H1 (cell line): Measurements from ENCODE around the gene SLC25A20. TPM values are rescaled to one million over a fixed set of nuclear protein-coding genes. Genes with fewer than 3 reads are reported as not detected.

Source experiments
- CTCF ChIA-PET: fragments of 300-600 bp; sonication (Branson Sonifier 250); formaldehyde crosslinking; loops from one replicate; lab custom pipeline; 2021; ENCODE audit not compliant: partially characterized antibody; lab: Charles Lee
- POLR2A ChIA-PET: fragments of 300-600 bp; sonication (Branson Sonifier 250); formaldehyde crosslinking; loops from one replicate; lab custom pipeline; 2021; ENCODE audit warnings: inconsistent platforms; ENCODE audit not compliant: partially characterized antibody; lab: Charles Lee
- DNase-seq, 2 experiments: peaks; one replicate each; pipeline versions ENCODE4 v3.0.0 to v3.0.0-alpha.2; 2010 to 2022; ENCODE audit warnings: low spot score in 2 of 2, low read depth in 1 of 2, mixed read lengths in 1 of 2
- FAIRE-seq: peaks from 2 replicates; lab custom pipeline; 2011; peaks lifted over from hg19 to GRCh38; lab: Jason Lieb, UNC
- H2AFZ ChIP-seq: 2 replicates; pipeline ENCODE4 v1.8.1; 2012; ENCODE audit warnings: low read length, inconsistent platforms
- H2AK5ac ChIP-seq: 2 replicates; pipeline ENCODE4 v1.6.1; 2013; ENCODE audit warnings: low read depth, low read length
- H2BK120ac ChIP-seq: replicated peaks from 2 replicates; pipeline ENCODE3; 2013; ENCODE audit warnings: low read depth, low read length, inconsistent platforms
- H2BK12ac ChIP-seq: 2 replicates; pipeline ENCODE4 v1.6.1; 2013; ENCODE audit warnings: low read depth, low read length
- H2BK15ac ChIP-seq: 2 replicates; pipeline ENCODE4 v1.6.1; 2013; ENCODE audit warnings: low read length
- H2BK20ac ChIP-seq: 2 replicates; pipeline ENCODE4 v1.6.1; 2013; ENCODE audit warnings: low read length
- H2BK5ac ChIP-seq: 2 replicates; pipeline ENCODE4 v1.6.1; 2013; ENCODE audit warnings: low read depth, low read length
- H3K14ac ChIP-seq: 2 replicates; pipeline ENCODE4 v1.6.1; 2013; ENCODE audit warnings: inconsistent platforms; ENCODE audit not compliant: insufficient read length
- H3K18ac ChIP-seq: 2 replicates; pipeline ENCODE4 v1.6.1; 2013; ENCODE audit warnings: low read length; ENCODE audit errors: extremely low read depth
- H3K23ac ChIP-seq: 2 replicates; pipeline ENCODE4 v1.6.1; 2013; ENCODE audit warnings: inconsistent platforms; ENCODE audit not compliant: insufficient read length
- H3K23me2 ChIP-seq: 2 replicates; pipeline ENCODE4 v1.6.1; 2013; ENCODE audit warnings: low read depth, low read length
- H3K27ac ChIP-seq: 2 replicates; pipeline ENCODE4 v1.6.1; 2011; ENCODE audit warnings: low read depth, low read length, inconsistent platforms
- H3K27me3 ChIP-seq, 4 experiments: replicated peaks in 1 of 4; 1 replicate in 1 of 4; 2 replicates in 3 of 4; pipeline versions ENCODE4 v1.6.1 to v1.8.1; 2011 to 2013; ENCODE audit warnings: low read length in 3 of 4, mild to moderate bottlenecking in 3 of 4, inconsistent platforms in 2 of 4, mixed read lengths in 2 of 4, moderate library complexity in 1 of 4; ENCODE audit not compliant: control insufficient read depth in 3 of 4, insufficient read depth in 3 of 4; ENCODE audit errors: extremely low read depth in 1 of 4
- H3K36me3 ChIP-seq, 4 experiments: 2 replicates each; pipeline versions ENCODE4 v1.6.1 to v1.8.1; 2011 to 2013; ENCODE audit warnings: mild to moderate bottlenecking in 4 of 4, low read length in 3 of 4, moderate library complexity in 2 of 4, control low read depth in 1 of 4, inconsistent platforms in 1 of 4; ENCODE audit not compliant: insufficient read depth in 4 of 4, control insufficient read depth in 2 of 4
- H3K4ac ChIP-seq: replicated peaks from 2 replicates; pipeline ENCODE3; 2013; ENCODE audit warnings: low read length, low read depth, mixed read lengths, inconsistent platforms; ENCODE audit not compliant: insufficient read length
- H3K4me1 ChIP-seq, 4 experiments: replicated peaks in 1 of 4; 1 replicate in 1 of 4; 2 replicates in 3 of 4; pipeline versions ENCODE4 v1.6.1 to v1.8.1; 2011 to 2013; ENCODE audit warnings: low read length in 3 of 4, inconsistent platforms in 2 of 4, mixed read lengths in 1 of 4; ENCODE audit not compliant: insufficient read depth in 4 of 4, control insufficient read depth in 3 of 4
- H3K4me2 ChIP-seq, 2 experiments: 2 replicates each; pipeline versions ENCODE4 v1.6.1 to v1.8.1; 2011 to 2013; ENCODE audit warnings: low read depth in 2 of 2, low read length in 2 of 2, control low read depth in 1 of 2, inconsistent platforms in 1 of 2, mild to moderate bottlenecking in 1 of 2; ENCODE audit not compliant: insufficient read depth in 1 of 2
- H3K4me3 ChIP-seq, 4 experiments: fragments of 200-600, 300-600 bp in 1 of 4; sonication (generic), shearing (Covaris generic), sonication (Bioruptor Twin) in 1 of 4; 2 replicates each; pipeline versions ENCODE4 v1.5.1 to v1.8.1; 2011 to 2016; ENCODE audit warnings: low read length in 4 of 4, low read depth in 3 of 4, control low read depth in 2 of 4, inconsistent platforms in 2 of 4, mild to moderate bottlenecking in 2 of 4, mixed read lengths in 1 of 4, moderate library complexity in 1 of 4; ENCODE audit not compliant: insufficient read depth in 2 of 4; ENCODE audit errors: extremely low read depth in 1 of 4
- H3K56ac ChIP-seq: replicated peaks from 2 replicates; pipeline ENCODE3; 2013; ENCODE audit warnings: low read depth, mild to moderate bottlenecking, mixed read lengths, low read length, inconsistent platforms; ENCODE audit not compliant: insufficient read length
- H3K79me1 ChIP-seq: 2 replicates; pipeline ENCODE4 v1.6.1; 2013; ENCODE audit warnings: low read depth, low read length, control low read depth
- H3K79me2 ChIP-seq, 2 experiments: 2 replicates each; pipeline versions ENCODE4 v1.6.1 to v1.8.1; 2012 to 2013; ENCODE audit warnings: low read length in 2 of 2, mild to moderate bottlenecking in 2 of 2, inconsistent platforms in 1 of 2; ENCODE audit not compliant: insufficient read depth in 2 of 2, control insufficient read depth in 1 of 2
- H3K9ac ChIP-seq, 4 experiments: replicated peaks in 1 of 4; 1 replicate in 1 of 4; 2 replicates in 3 of 4; pipeline versions ENCODE4 v1.6.1 to v1.8.1; 2011 to 2013; ENCODE audit warnings: low read depth in 3 of 4, low read length in 3 of 4, control low read depth in 2 of 4, mild to moderate bottlenecking in 2 of 4, moderate library complexity in 2 of 4, inconsistent platforms in 1 of 4; ENCODE audit errors: extremely low read depth in 1 of 4
- H3K9me3 ChIP-seq, 2 experiments: 2 replicates each; pipeline versions ENCODE4 v1.6.1 to v1.8.1; 2012 to 2013; ENCODE audit warnings: mild to moderate bottlenecking in 2 of 2, moderate library complexity in 2 of 2, control low read depth in 1 of 2, inconsistent platforms in 1 of 2, low read depth in 1 of 2, low read length in 1 of 2, mixed read lengths in 1 of 2; ENCODE audit not compliant: insufficient read depth in 2 of 2
- H4K20me1 ChIP-seq, 2 experiments: replicated peaks in 1 of 2; 2 replicates each; pipeline versions ENCODE3 to v1.8.1; 2011 to 2013; ENCODE audit warnings: inconsistent platforms in 2 of 2, low read length in 2 of 2, mild to moderate bottlenecking in 1 of 2; ENCODE audit not compliant: insufficient read depth in 2 of 2, control insufficient read depth in 1 of 2
- H4K5ac ChIP-seq: 2 replicates; pipeline ENCODE4 v1.6.1; 2013; ENCODE audit warnings: low read length, low read depth, mixed read lengths, inconsistent platforms; ENCODE audit not compliant: insufficient read length
- H4K8ac ChIP-seq: 2 replicates; pipeline ENCODE4 v1.8.0; 2013; ENCODE audit warnings: mild to moderate bottlenecking, moderate library complexity, low read length, inconsistent platforms; ENCODE audit not compliant: insufficient read depth; ENCODE audit errors: extremely low read depth
- H4K91ac ChIP-seq: replicated peaks from 2 replicates; pipeline ENCODE3; 2013; ENCODE audit warnings: low read length, mixed read lengths, inconsistent platforms; ENCODE audit not compliant: insufficient read length
- BRCA1 ChIP-seq: IDR thresholded peaks from 2 replicates; pipeline ENCODE4 v1.6.1; 2012; ENCODE audit warnings: low read depth, low read length, improper control_type of control experiment
- SIX5 ChIP-seq: IDR thresholded peaks from 2 replicates; pipeline ENCODE4 v1.6.1; 2011; ENCODE audit warnings: mild to moderate bottlenecking, low read depth, low read length
- WGBS, 2 experiments: shearing (Covaris generic) in 1 of 2; methylation state at CpG; one replicate each; pipeline versions ENCODE4 v1.1.6 to v1.1.7; 2013 to 2015; ENCODE audit warnings: low lambda C conversion rate in 2 of 2, mixed read lengths in 2 of 2, inconsistent platforms in 1 of 2, low coverage in 1 of 2, missing lambda C conversion rate in 1 of 2; ENCODE audit not compliant: insufficient replicate concordance in 2 of 2, insufficient coverage in 1 of 2, insufficient read length in 1 of 2; ENCODE audit errors: extremely low coverage in 1 of 2, missing lambda C conversion rate in 1 of 2; 5-methylcytosine and 5-hydroxymethylcytosine counted together
- polyA plus RNA-seq, 7 experiments: library from polyadenylated mRNA; depleted of rRNA in 3 of 7; stranded (reverse) in 5 of 7; unstranded in 2 of 7; fragments of >200 nt in 5 of 7; fragments of 200-250 nt in 2 of 7; gene quantifications; 1 replicate in 5 of 7; 2 replicates in 1 of 7; 4 replicates in 1 of 7; pipeline versions ENCODE4 v1.2.1 to v1.2.3, GENCODE V29; 2011 to 2013; ENCODE audit warnings: missing spikeins in 2 of 7, mixed read lengths in 2 of 7
- total RNA-seq: library from RNA; stranded (reverse); fragmentation: NEBNext Ultra II Directional; extraction: Animal tissue kit (Norgen Biotek cat#: 25700); gene quantifications from 2 replicates; pipeline ENCODE4 v1.2.1, GENCODE V29; 2021

Gene SLC25A20
- total and polyA plus RNA-seq, 2 of the 8 experiments (the other 6 are each of a cell fraction or from before 2014, with no cell fraction given): 3.8 to 4.0 TPM

- H3K27ac ChIP-seq: no peak overlapping the region
- no peak overlapping the region for H2BK120ac ChIP-seq
- FAIRE-seq (no peak), DNase-seq (no peak)
- ChIA-PET POLR2A (no interaction called here), CTCF (interaction anchor here (0.7 to 3.2 kb wide), 5 partner anchors 15 to 116 kb away, joined by 3 to 11 read pairs (median 3); no protein-coding TSS in a partner anchor)
- 76% methylated on average over 4 of the region's 4 CpGs; no CpG with 5 or more reads in 1 of the 2 experiments for WGBS, 2 experiments
- H2BK15ac ChIP-seq: no peak overlapping the region
- no peak overlapping the region for H2AK5ac ChIP-seq
- no peak overlapping the region for H2BK5ac ChIP-seq
- H3K23ac ChIP-seq: no peak overlapping the region
- H3K36me3 ChIP-seq: no peaks in the 10 kb centered on the region
- H3K79me1 ChIP-seq: no peaks in the 10 kb centered on the region
- no peak overlapping the region for H3K4me3 ChIP-seq
- no peak overlapping the region for H2BK20ac ChIP-seq
- no peaks in the 10 kb centered on the region; a peak in 1 of 7 replicates for H3K4me1 ChIP-seq
- no peak overlapping the region for H4K91ac ChIP-seq
- no peaks in the 10 kb centered on the region for H3K79me2 ChIP-seq
- H2AFZ ChIP-seq: no peak overlapping the region
- H3K14ac ChIP-seq: no peak overlapping the region
- no peak overlapping the region for H2BK12ac ChIP-seq
- no peak overlapping the region for H4K5ac ChIP-seq
- H3K9ac ChIP-seq: no peak overlapping the region
- H3K56ac ChIP-seq: no peak overlapping the region
- H3K9me3 ChIP-seq: no peaks in the 10 kb centered on the region
- H3K18ac ChIP-seq: no peak overlapping the region
- H3K4me2 ChIP-seq: no peak overlapping the region
- peak overlapping the region; percentile 51; the same call in 1 of the 2 replicates for H4K8ac ChIP-seq
- no peaks in the 10 kb centered on the region; a peak in 1 of 7 replicates for H3K27me3 ChIP-seq
- no peaks in the 10 kb centered on the region for H4K20me1 ChIP-seq
- H3K4ac ChIP-seq: no peak overlapping the region
- H3K23me2 ChIP-seq: no peaks in the 10 kb centered on the region
- TF ChIP-seq SIX5 (no peak), BRCA1 (no peak)
Measured at GRCh38 chr3:48856469-48856868, 42.2 kb downstream of the SLC25A20 start.
